Brain microvascular endothelial cell (primary cell): ENCODE measurements around the gene PHOSPHO2.

ENCODE experiments used
- DNase-seq: peaks from one replicate; pipeline ENCODE4 v3.0.0-alpha.2; 2020
- H3K27ac ChIP-seq: fragments of 250-450 bp; sonication (Bioruptor Pico); 2 replicates; pipeline ENCODE4 v1.5.1; 2020; ENCODE audit warnings: mild to moderate bottlenecking, moderate library complexity
- H3K27me3 ChIP-seq: fragments of 250-450 bp; sonication (Bioruptor Pico); replicated peaks from 2 replicates; pipeline ENCODE4 v1.5.1; 2020; ENCODE audit warnings: mild to moderate bottlenecking
- H3K36me3 ChIP-seq: fragments of 250-450 bp; sonication (Bioruptor Pico); replicated peaks from 2 replicates; pipeline ENCODE4 v1.5.1; 2020; ENCODE audit warnings: mild to moderate bottlenecking
- H3K4me3 ChIP-seq: 2 replicates; pipeline ENCODE4 v1.5.1; 2011; ENCODE audit warnings: low read depth, mild to moderate bottlenecking, control low read depth, low read length, moderate library complexity
- CTCF ChIP-seq: IDR thresholded peaks from 2 replicates; pipeline ENCODE4 v1.5.1; 2011; ENCODE audit warnings: low read depth, mild to moderate bottlenecking, moderate library complexity, low read length, control low read depth, inconsistent platforms; ENCODE audit errors: missing control alignments
- in situ Hi-C: cut with HindIII; loops from 2 replicates; pipeline ENCODE4 v1.10.0; 2017; ENCODE audit warnings: low sequenced_read_pairs, low pct_ligation_motif_present

The PHOSPHO2 gene

GRCh38 chr2:169658877-169659276 lies 35.4 kb upstream of the PHOSPHO2 start:
- no peak for DNase-seq
- no peak for TF ChIP-seq CTCF
- no peaks in the 10 kb centered on the region for H3K36me3 ChIP-seq
- in situ Hi-C loops = no loop called here
- H3K27ac ChIP-seq = no peak overlapping the region
- H3K27me3 ChIP-seq = no peaks in the 10 kb centered on the region
- H3K4me3 ChIP-seq = no peak overlapping the region

- TF ChIP-seq CTCF = no peak
- in situ Hi-C loops = no loop called here
- H3K27ac ChIP-seq = no peak overlapping the region
- no peak for DNase-seq
- H3K27me3 ChIP-seq = no peaks in the 10 kb centered on the region
- H3K4me3 ChIP-seq = no peak overlapping the region
- no peaks in the 10 kb centered on the region for H3K36me3 ChIP-seq
These were observed 34.9 kb upstream of the PHOSPHO2 start for GRCh38 chr2:169659320-169659719.

- no peaks in the 10 kb centered on the region for H3K27me3 ChIP-seq
- no peak overlapping the region for H3K27ac ChIP-seq
- H3K36me3 ChIP-seq = no peaks in the 10 kb centered on the region
- in situ Hi-C loops = no loop called here
- no peak for TF ChIP-seq CTCF
- DNase-seq = no peak
- H3K4me3 ChIP-seq = no peak overlapping the region
These were observed 33.0 kb upstream of the PHOSPHO2 start for GRCh38 chr2:169661265-169661664.

- DNase-seq = no peak
- in situ Hi-C loops = no loop called here
- TF ChIP-seq CTCF = no peak
- H3K36me3 ChIP-seq = no peaks in the 10 kb centered on the region
- H3K27ac ChIP-seq = no peak overlapping the region
- no peak overlapping the region for H3K4me3 ChIP-seq
- no peaks in the 10 kb centered on the region for H3K27me3 ChIP-seq
These were observed 31.5 kb upstream of the PHOSPHO2 start for GRCh38 chr2:169662744-169663143.

GRCh38 chr2:169663247-169663646 lies 31.0 kb upstream of the PHOSPHO2 start:
- H3K27me3 ChIP-seq = no peaks in the 10 kb centered on the region
- H3K36me3 ChIP-seq = no peaks in the 10 kb centered on the region
- TF ChIP-seq CTCF = no peak
- H3K27ac ChIP-seq = no peak overlapping the region
- no peak for DNase-seq
- in situ Hi-C loops = no loop called here
- H3K4me3 ChIP-seq = no peak overlapping the region

GRCh38 chr2:169664600-169664977 lies 29.7 kb upstream of the PHOSPHO2 start:
- in situ Hi-C loops = no loop called here
- no peaks in the 10 kb centered on the region for H3K36me3 ChIP-seq
- no peaks in the 10 kb centered on the region for H3K27me3 ChIP-seq
- DNase-seq = peak; percentile 17
- no peak for TF ChIP-seq CTCF
- no peak overlapping the region for H3K4me3 ChIP-seq
- H3K27ac ChIP-seq = no peak overlapping the region
